Aorta (tissue), 5 donors: ENCODE results near the gene MSL2. TPM values are rescaled to one million over a fixed set of nuclear protein-coding genes. Genes with fewer than 3 reads are reported as not detected.
A peak's percentile ranks its signal among the peaks of the same experiment; 100 is the strongest.
"Not testable (repeated sequence)": the region's sequence is repeated elsewhere in the genome, so short reads cannot be mapped to it uniquely, and the experiment has no call there.

ENCODE experiments used
- ATAC-seq: fragments of 200-7000 bp; cut with Tn5 transposase; one replicate; pipeline ENCODE4 v1.9.1; 2022; ENCODE audit warnings: moderate library complexity; ENCODE audit not compliant: low FRiP score
- DNase-seq, 2 donors: peaks; one replicate each; pipeline ENCODE4 v3.0.0-alpha.2; 2020
- H3K27ac ChIP-seq, 2 donors: one replicate each; pipeline ENCODE4 v1.5.1; 2013; ENCODE audit warnings: low read length in 2 of 2, mild to moderate bottlenecking in 2 of 2, moderate library complexity in 2 of 2, control low read depth in 1 of 2, inconsistent platforms in 1 of 2, low read depth in 1 of 2
- H3K27me3 ChIP-seq, 2 donors: one replicate each; pipeline ENCODE4 v1.6.1; 2013; ENCODE audit warnings: control low read depth in 1 of 2, low read length in 1 of 2, mild to moderate bottlenecking in 1 of 2, moderate library complexity in 1 of 2; ENCODE audit not compliant: insufficient read depth in 2 of 2, control insufficient read depth in 1 of 2
- H3K36me3 ChIP-seq, 2 donors: one replicate each; pipeline ENCODE4 v1.6.1; 2013; ENCODE audit warnings: control low read depth in 1 of 2, low read length in 1 of 2, mild to moderate bottlenecking in 1 of 2; ENCODE audit not compliant: insufficient read depth in 2 of 2, control insufficient read depth in 1 of 2
- H3K4me1 ChIP-seq, 2 donors: one replicate each; pipeline ENCODE4 v1.6.1; 2013; ENCODE audit warnings: low read length in 2 of 2, control low read depth in 1 of 2, mild to moderate bottlenecking in 1 of 2, moderate library complexity in 1 of 2; ENCODE audit not compliant: insufficient read depth in 2 of 2, control insufficient read depth in 1 of 2
- H3K4me3 ChIP-seq, 2 donors: one replicate each; pipeline ENCODE4 v1.5.1; 2013; ENCODE audit warnings: low read length in 2 of 2, control low read depth in 1 of 2, mild to moderate bottlenecking in 1 of 2
- H3K9me3 ChIP-seq: one replicate; pipeline ENCODE4 v1.6.1; 2013; ENCODE audit warnings: mild to moderate bottlenecking, low read length; ENCODE audit not compliant: control insufficient read depth
- WGBS, 2 donors: extraction: QIAGEN DNeasy Blood & Tissue Kit; methylation state at CpG; one replicate each; pipeline ENCODE4 v1.1.7; 2013; 5-methylcytosine and 5-hydroxymethylcytosine counted together
- intact Hi-C, 2 donors: fragments of 100-400 bp; cut with DNase I; formaldehyde crosslinking; loops; one replicate each; pipeline versions ENCODE4 v1.14.2 to v1.15.0; 2022
- polyA plus RNA-seq, 2 donors: library from polyadenylated mRNA; stranded (reverse); fragments of 200-250 nt; gene quantifications; one replicate each; pipeline ENCODE4 v1.2.3, GENCODE V29; 2013
- total RNA-seq, 2 donors: library from RNA; stranded (reverse); fragmentation: NEBNext Ultra II Directional; extraction: Animal tissue kit (Norgen Biotek cat#: 25700); gene quantifications; one replicate each; pipeline ENCODE4 v1.2.1, GENCODE V29; 2021
- donor health status: healthy with polysubstance abuse.
- donor health status: Bipolar disorder and iron deficiency.
- donor health status: DM: no; HTN: no; CAD: no.
- donor health status: DM: no; HTN: no; CAD: no.
- donor health status: DM: yes; HTN: yes; CAD: no.

The MSL2 gene
- total and polyA plus RNA-seq, 4 donors = 4.9 to 33.9 (median 17.0) TPM

DNA sequence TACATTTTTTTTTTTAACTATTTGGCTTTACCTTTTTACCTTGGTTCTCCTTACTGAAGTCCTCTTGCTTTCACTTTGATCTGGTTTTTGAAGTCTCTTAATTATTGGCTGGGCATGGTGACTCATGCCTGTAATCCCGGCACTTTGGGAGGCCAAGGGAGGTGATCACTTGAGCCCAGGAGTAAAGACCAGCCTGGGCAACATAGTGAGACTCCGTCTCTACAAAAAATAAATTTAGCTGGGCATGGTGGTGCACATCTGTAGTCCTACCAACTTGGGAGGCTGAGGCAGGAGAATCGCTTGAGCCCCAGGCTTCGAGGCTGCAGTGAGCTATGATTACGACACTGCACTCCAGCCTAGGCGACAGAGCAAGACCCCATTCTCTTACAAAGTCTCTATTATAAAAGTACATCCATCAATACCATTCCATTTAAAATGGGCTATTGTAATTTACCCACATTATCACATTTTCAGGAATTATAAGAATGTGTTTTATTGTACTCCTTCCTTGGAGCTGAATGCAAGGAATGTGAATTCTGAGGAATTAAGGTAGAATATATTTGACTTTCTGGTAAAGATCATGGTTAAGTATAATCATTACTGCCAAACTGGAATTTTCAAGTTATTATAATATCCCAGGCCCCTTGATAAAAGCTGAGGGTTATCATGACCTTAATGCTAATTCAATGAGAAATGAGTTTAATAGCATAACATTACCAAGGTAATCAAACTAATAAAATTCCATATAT lies 49.0 kb downstream of the MSL2 start:
- no peak overlapping the region for H3K27ac ChIP-seq
- no peak for ATAC-seq
- no peak for DNase-seq
- no peaks in the 10 kb centered on the region for H3K27me3 ChIP-seq
- H3K4me1 ChIP-seq = peaks cover 1 to 7% of the 10 kb centered on the region in 2 donors
- peaks cover 3 to 8% of the 10 kb centered on the region in 2 donors for H3K36me3 ChIP-seq
- 92% methylated on average over 6 of the region's 6 CpGs for WGBS, 2 donors
- H3K9me3 ChIP-seq = no peaks in the 10 kb centered on the region
- H3K4me3 ChIP-seq = no peak overlapping the region
- intact Hi-C loops = no loop called here

DNA sequence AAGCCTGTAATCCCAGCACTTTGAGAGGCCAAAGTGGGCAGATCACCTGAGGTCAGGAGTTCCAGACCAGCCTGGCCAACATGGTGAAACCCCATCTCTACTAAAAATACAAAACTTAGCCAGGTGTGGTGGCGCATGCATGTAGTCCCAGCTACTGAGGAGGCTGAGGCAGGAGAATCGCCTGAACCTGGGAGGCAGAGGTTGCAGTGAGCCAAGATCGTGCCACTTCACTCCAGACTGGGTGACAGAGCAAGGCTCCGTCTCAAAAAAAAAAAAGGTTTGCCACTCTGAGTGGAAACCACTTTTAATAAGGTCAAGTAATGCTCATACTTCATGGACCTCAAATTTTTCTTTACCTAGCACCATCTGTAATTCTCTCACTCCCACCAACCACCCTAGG lies 51.7 kb downstream of the MSL2 start:
- peaks cover 4 to 11% of the 10 kb centered on the region in 2 donors for H3K4me1 ChIP-seq
- not testable (repeated sequence) for H3K4me3 ChIP-seq, H3K27me3 ChIP-seq, ATAC-seq, H3K27ac ChIP-seq, DNase-seq, H3K36me3 ChIP-seq, H3K9me3 ChIP-seq
- WGBS, 2 donors = 97 to 98% methylated on average over 4 of the region's 4 CpGs
- intact Hi-C loops = loop anchor here (5.0 kb wide), 3 partner anchors 48 to 108 kb away; partner anchors contain the start of genes MSL2 (in 1 of the 2) and PCCB (in 1 of the 2)

DNA sequence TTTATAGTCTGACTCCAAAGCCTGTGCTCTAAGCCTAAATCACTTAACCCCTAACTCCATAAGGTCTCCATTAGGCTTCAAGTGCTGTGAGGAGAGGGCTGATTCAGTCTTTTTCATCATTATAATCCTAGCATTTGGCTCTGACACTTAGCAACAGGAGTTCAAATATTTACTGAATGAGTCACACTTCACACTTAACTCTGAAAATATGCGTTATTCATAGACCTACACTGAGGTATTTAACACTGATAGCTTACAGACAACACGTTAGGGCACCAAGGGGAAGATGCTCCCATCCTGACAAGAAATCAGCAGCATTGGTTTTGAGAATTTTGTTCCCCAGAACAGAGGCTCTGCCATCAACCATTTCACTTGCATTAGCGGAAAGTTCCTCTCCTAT lies 53.5 kb downstream of the MSL2 start:
- Histone ChIP-seq H3K4me3 (no peak overlapping the region), H3K36me3 (no peaks in the 10 kb centered on the region), H3K27me3 (no peaks in the 10 kb centered on the region), H3K9me3 (no peaks in the 10 kb centered on the region), H3K4me1 (peaks cover 4 to 11% of the 10 kb centered on the region in 2 donors), H3K27ac (peak overlapping the region in 1 of 2 donors; percentile 88)
- 32 to 35% methylated on average over 3 of the region's 3 CpGs for WGBS, 2 donors
- DNase-seq = no peak
- peak; percentile 51 for ATAC-seq
- intact Hi-C loops = loop anchor here (5.0 kb wide), 3 partner anchors 50 to 110 kb away; partner anchors contain the start of genes MSL2 (in 1 of the 2) and PCCB (in 1 of the 2)

DNA sequence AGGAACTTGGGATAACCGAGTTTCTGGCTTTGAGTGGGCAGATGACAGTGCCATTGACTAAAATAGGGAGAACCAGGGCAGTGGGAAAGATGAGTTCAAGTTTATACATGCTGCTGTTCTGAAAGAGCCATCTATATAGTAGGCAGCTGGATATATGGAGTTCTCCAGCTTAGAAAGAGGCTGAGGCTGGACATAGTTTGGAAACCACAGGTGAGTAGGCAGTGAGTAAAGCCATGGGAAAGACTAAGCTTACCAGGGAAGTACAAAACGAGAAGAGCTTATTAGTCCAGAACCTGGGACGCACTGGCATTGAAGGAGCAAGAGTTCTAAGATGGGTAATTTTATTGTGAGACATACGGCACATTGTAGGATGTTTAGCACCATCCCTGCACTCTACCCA lies 54.2 kb downstream of the MSL2 start:
- Histone ChIP-seq H3K27ac (peak overlapping the region; percentile 12 to 84), H3K27me3 (no peaks in the 10 kb centered on the region), H3K4me1 (peaks cover 4 to 11% of the 10 kb centered on the region in 2 donors), H3K4me3 (no peak overlapping the region), H3K9me3 (no peaks in the 10 kb centered on the region), H3K36me3 (no peaks in the 10 kb centered on the region)
- DNase-seq = no peak
- no peak for ATAC-seq
- intact Hi-C loops = loop anchor here (5.0 kb wide), 3 partner anchors 50 to 110 kb away; partner anchors contain the start of genes MSL2 (in 1 of the 2) and PCCB (in 1 of the 2)
- WGBS, 2 donors = 88 to 91% methylated on average over 4 of the region's 4 CpGs

DNA sequence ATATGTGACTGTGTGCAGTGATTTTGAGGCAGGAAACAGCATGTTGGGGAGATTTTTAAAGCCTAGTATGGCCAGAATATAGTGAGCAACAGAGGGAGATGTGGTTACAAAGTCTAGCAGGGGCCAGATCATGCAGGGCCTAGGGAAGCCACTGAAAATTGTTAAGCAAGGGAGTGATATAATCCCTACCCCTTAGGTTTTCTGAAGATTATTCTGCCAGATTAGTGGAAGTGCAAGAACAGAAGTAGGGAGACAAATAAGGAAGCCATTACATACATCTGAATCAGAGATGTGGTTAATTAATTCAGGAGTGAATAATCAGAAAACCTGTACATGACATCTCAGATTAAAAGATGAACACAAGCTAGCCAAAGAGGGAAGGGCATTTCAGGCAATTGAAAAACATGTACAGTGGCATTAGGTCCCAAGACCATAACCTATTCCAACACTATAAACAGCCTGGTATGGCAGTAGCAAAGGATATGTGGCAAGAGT lies 54.8 kb downstream of the MSL2 start:
- no peak overlapping the region for H3K4me3 ChIP-seq

DNA sequence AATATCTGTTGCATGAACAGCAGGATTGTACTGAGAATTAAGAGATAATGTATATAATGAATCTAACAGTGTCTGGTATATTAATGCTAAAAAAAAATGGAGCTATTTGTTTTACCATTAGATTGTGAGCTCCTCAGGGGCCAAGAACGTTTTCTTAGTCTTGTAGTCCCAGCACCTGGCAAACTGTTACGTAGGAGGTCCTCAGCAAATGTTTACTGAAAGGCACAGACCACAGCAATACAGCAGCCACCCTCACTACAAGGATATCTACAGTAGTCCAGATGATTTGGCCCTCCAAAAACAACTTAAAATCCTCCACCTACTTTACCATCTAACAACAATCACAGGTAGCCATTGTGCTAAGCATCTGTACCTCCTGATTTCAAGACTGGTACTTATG lies 59.7 kb downstream of the MSL2 start:
- 52 to 62% methylated on average over 2 of the region's 2 CpGs for WGBS, 2 donors
- no peak overlapping the region for H3K4me3 ChIP-seq
- H3K36me3 ChIP-seq = peaks cover 0 to 2% of the 10 kb centered on the region in 2 donors
- no peak for DNase-seq
- H3K4me1 ChIP-seq = peaks cover under 1 to 3% of the 10 kb centered on the region in 2 donors
- ATAC-seq = no peak
- no peaks in the 10 kb centered on the region for H3K9me3 ChIP-seq
- no peaks in the 10 kb centered on the region for H3K27me3 ChIP-seq
- intact Hi-C loops = no loop called here
- no peak overlapping the region for H3K27ac ChIP-seq

More for the DNA sequence above, 54.8 kb downstream of the MSL2 start:
- H3K9me3 ChIP-seq = no peaks in the 10 kb centered on the region
- DNase-seq = no peak
- intact Hi-C loops = loop anchor here (5.0 kb wide), 3 partner anchors 51 to 111 kb away; partner anchors contain the start of genes MSL2 (in 1 of the 2) and PCCB (in 1 of the 2)
- peaks cover 0 to 2% of the 10 kb centered on the region in 2 donors for H3K36me3 ChIP-seq
- H3K27ac ChIP-seq = peak overlapping the region in 1 of 2 donors; percentile 84
- no peak for ATAC-seq
- H3K4me1 ChIP-seq = peaks cover 4 to 11% of the 10 kb centered on the region in 2 donors
- no peaks in the 10 kb centered on the region for H3K27me3 ChIP-seq

DNA sequence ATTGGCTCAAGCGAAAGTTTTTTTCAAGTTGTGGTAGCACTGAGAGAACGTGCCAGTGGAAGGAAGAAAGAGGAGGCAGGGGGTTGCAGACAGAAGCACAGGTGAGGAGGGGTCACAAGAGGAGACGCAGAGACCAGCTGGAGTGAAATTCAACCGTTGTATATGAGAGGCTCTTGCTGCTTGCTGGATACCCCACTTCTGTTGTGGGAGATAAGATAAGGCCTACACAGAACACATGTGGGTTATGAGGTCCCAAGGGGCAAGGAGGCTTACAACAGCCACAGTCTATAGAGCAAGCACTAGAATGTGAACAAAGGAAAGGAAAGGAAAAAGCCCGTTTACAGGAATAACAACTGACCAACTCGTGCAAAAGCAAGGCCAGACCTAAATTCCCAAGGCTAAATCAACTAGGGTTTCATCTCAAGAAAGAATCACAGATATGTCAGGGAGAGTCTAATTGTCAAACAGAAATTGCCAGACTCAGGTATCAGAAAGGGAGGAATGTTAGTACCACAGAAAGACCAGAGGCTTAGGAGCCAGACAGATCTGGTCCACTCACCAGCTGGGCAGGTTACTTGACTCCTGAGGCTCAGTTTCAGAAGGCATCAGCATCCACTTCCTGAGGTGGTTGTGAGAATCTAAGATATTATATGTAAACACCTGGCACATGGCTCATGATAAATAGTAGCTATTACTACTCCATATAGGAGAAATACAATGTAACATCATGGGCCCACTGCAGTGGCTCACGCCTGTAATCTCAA lies 60.9 kb downstream of the MSL2 start:
- DNase-seq = no peak
- Histone ChIP-seq H3K9me3 (no peaks in the 10 kb centered on the region), H3K4me1 (no peaks in the 10 kb centered on the region), H3K4me3 (no peak overlapping the region), H3K27ac (peak overlapping the region in 1 of 2 donors; percentile 25), H3K36me3 (peaks cover 0 to 2% of the 10 kb centered on the region in 2 donors), H3K27me3 (no peaks in the 10 kb centered on the region)
- 53 to 57% methylated on average over 7 of the region's 7 CpGs for WGBS, 2 donors
- no peak for ATAC-seq
- intact Hi-C loops = no loop called here

DNA sequence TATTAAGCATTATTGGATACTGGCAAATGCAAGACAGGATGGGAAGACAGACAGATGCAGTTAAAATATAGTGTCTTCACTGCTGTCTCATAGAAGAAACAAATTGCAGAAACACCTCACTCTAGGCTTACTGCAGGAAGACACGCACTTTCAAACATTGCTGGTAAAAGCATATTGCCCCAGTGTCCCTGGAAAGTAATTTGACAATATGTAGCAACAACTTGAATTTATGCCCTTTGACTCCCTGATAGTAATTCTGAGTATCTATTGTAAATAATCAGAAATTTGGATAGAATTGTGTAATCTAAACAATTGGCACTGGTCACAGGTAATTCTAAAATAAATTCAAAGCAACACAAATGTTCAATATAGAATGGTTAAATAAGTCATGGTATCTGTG lies 62.0 kb downstream of the MSL2 start:
- ATAC-seq (no peak), DNase-seq (no peak)
- peaks cover 0 to 2% of the 10 kb centered on the region in 2 donors for H3K36me3 ChIP-seq
- H3K4me1 ChIP-seq = no peaks in the 10 kb centered on the region
- 97 to 98% methylated on average over 1 of the region's 1 CpG for WGBS, 2 donors
- intact Hi-C loops = no loop called here
- H3K27ac ChIP-seq = no peak overlapping the region
- no peak overlapping the region for H3K4me3 ChIP-seq
- H3K27me3 ChIP-seq = no peaks in the 10 kb centered on the region
- no peaks in the 10 kb centered on the region for H3K9me3 ChIP-seq
